Measurements from ENCODE around the gene FAM53B. TPM values are rescaled to one million over a fixed set of nuclear protein-coding genes. Genes with fewer than 3 reads are reported as not detected.

The FAM53B gene
- total and polyA plus RNA-seq, 7 donors = 9.6 to 36.6 (median 34.2) TPM

- no peak for TF ChIP-seq CTCF (IDR thresholded peaks at IDR 0.05)
- no peak for TF ChIP-seq POLR2AphosphoS5 (IDR thresholded peaks at IDR 0.05)
- TF ChIP-seq EP300 (IDR thresholded peaks at IDR 0.05) = no peak
- TF ChIP-seq POLR2A (IDR thresholded peaks at IDR 0.05) = no peak
- Histone ChIP-seq H3K4me1 (peaks cover 0 to 75% (median 44%) of the 10 kb centered on the region in 4 donors), H3K27ac (no peak overlapping the region), H3K36me3 (peaks cover 0 to 11% (median 1%) of the 10 kb centered on the region in 4 donors), H3K27me3 (no peaks in the 10 kb centered on the region), H3K4me3 (no peak overlapping the region), H3K9me3 (no peaks in the 10 kb centered on the region)
- intact Hi-C loops (cut with DNase I) = no loop called here
- 14 to 45% methylated on average over 13 of the region's 13 CpGs for WGBS, 2 donors
- no peak for DNase-seq
Observed at GRCh38 chr10:124626759-124627380, 117.3 kb downstream of the FAM53B start.

GRCh38 chr10:124625831-124626238, 118.3 kb downstream of the FAM53B start:
- H3K27ac ChIP-seq = no peak overlapping the region
- TF ChIP-seq EP300 (IDR thresholded peaks at IDR 0.05) (no peak), POLR2A (IDR thresholded peaks at IDR 0.05) (no peak), POLR2AphosphoS5 (IDR thresholded peaks at IDR 0.05) (no peak), CTCF (IDR thresholded peaks at IDR 0.05) (no peak)
- H3K4me1 ChIP-seq = peaks cover 0 to 78% (median 46%) of the 10 kb centered on the region in 4 donors
- 90 to 91% methylated on average over 23 of the region's 23 CpGs for WGBS, 2 donors
- DNase-seq = no peak
- intact Hi-C loops (cut with DNase I) = no loop called here
- peaks cover 0 to 11% (median 1%) of the 10 kb centered on the region in 4 donors for H3K36me3 ChIP-seq
- H3K27me3 ChIP-seq = no peaks in the 10 kb centered on the region
- no peaks in the 10 kb centered on the region for H3K9me3 ChIP-seq
- H3K4me3 ChIP-seq = no peak overlapping the region

GRCh38 chr10:124624895-124625294, 119.3 kb downstream of the FAM53B start:
- H3K4me1 ChIP-seq = peaks cover 0 to 72% (median 45%) of the 10 kb centered on the region in 4 donors
- intact Hi-C loops (cut with DNase I) = loop anchor here (5.0 kb wide), 1 partner anchor 117 kb away; the partner anchor contains the start of gene FAM53B

GRCh38 chr10:124624466-124624865, 119.7 kb downstream of the FAM53B start:
- Histone ChIP-seq H3K27me3 (no peaks in the 10 kb centered on the region), H3K4me3 (no peak overlapping the region), H3K9me3 (no peaks in the 10 kb centered on the region), H3K4me1 (peaks cover 0 to 69% (median 42%) of the 10 kb centered on the region in 4 donors), H3K36me3 (peaks cover 0 to 11% (median 1%) of the 10 kb centered on the region in 4 donors), H3K27ac (peak overlapping the region in 3 of 4 donors; percentile 15 to 64 (median 57))
- intact Hi-C loops (cut with DNase I) = loop anchor here (5.0 kb wide), 1 partner anchor 118 kb away; the partner anchor contains the start of gene FAM53B
- TF ChIP-seq CTCF (IDR thresholded peaks at IDR 0.05) = no peak
- no peak for TF ChIP-seq POLR2A (IDR thresholded peaks at IDR 0.05)
- TF ChIP-seq POLR2AphosphoS5 (IDR thresholded peaks at IDR 0.05) = peak in 1 of 4 donors; percentile 25
- DNase-seq = no peak
- 86 to 97% methylated on average over 9 of the region's 9 CpGs for WGBS, 2 donors

More at GRCh38 chr10:124624895-124625294, 119.3 kb downstream of the FAM53B start:
- Histone ChIP-seq H3K27ac (peak overlapping the region in 2 of 4 donors; percentile 57 to 64), H3K9me3 (no peaks in the 10 kb centered on the region), H3K4me3 (no peak overlapping the region), H3K27me3 (no peaks in the 10 kb centered on the region), H3K36me3 (peaks cover 0 to 11% (median 1%) of the 10 kb centered on the region in 4 donors)
- DNase-seq = no peak
- WGBS, 2 donors = 79 to 96% methylated on average over 16 of the region's 16 CpGs
- TF ChIP-seq CTCF (IDR thresholded peaks at IDR 0.05) (no peak), POLR2AphosphoS5 (IDR thresholded peaks at IDR 0.05) (no peak), POLR2A (IDR thresholded peaks at IDR 0.05) (no peak)
